SK-N-SH treated with all-trans-retinoic acid at 6 μM for 48 hours (cell line): Measurements from ENCODE around the gene PALLD.

Source experiments
- ARNTL ChIP-seq: fragments of 450-650 bp; formaldehyde crosslinking; IDR thresholded peaks from 2 replicates; pipeline ENCODE4 v1.5.0; 2020; ENCODE audit warnings: low read depth, mild to moderate bottlenecking, moderate library complexity, borderline replicate concordance
- BACH2 ChIP-seq: fragments of 250-450 bp; sonication (Bioruptor Pico); IDR thresholded peaks from 2 replicates; pipeline ENCODE4 v1.9.0; 2021; ENCODE audit warnings: mild to moderate bottlenecking, borderline replicate concordance
- CREB5 ChIP-seq: fragments of 250-450 bp; sonication (Bioruptor Pico); IDR thresholded peaks from 2 replicates; pipeline ENCODE4 v1.5.1; 2020; ENCODE audit warnings: low read depth, mild to moderate bottlenecking, moderate library complexity
- CSDC2 ChIP-seq: fragments of 250-450 bp; sonication (Bioruptor Pico); IDR thresholded peaks from 2 replicates; pipeline ENCODE4 v1.5.0; 2020; ENCODE audit warnings: mild to moderate bottlenecking, moderate library complexity
- GLIS3 ChIP-seq: fragments of 250-450 bp; sonication (Bioruptor Pico); IDR thresholded peaks from 2 replicates; pipeline ENCODE4 v1.5.0; 2020; ENCODE audit warnings: mild to moderate bottlenecking, moderate library complexity
- ISL1 ChIP-seq: fragments of 250-450 bp; sonication (Bioruptor Pico); IDR thresholded peaks from 2 replicates; pipeline ENCODE4 v2.1.2; 2022; ENCODE audit warnings: mild to moderate bottlenecking, moderate library complexity
- PATZ1 ChIP-seq: fragments of 250-450 bp; sonication (Bioruptor Pico); IDR thresholded peaks from 2 replicates; pipeline ENCODE4 v1.8.0; 2020; ENCODE audit warnings: mild to moderate bottlenecking, moderate library complexity, borderline replicate concordance
- POU6F1 ChIP-seq: fragments of 250-450 bp; sonication (Bioruptor Pico); IDR thresholded peaks from 2 replicates; pipeline ENCODE4 v1.8.0; 2021; ENCODE audit warnings: low read depth, mild to moderate bottlenecking, moderate library complexity, borderline replicate concordance
- PPARA ChIP-seq: fragments of 250-450 bp; sonication (Bioruptor Pico); IDR thresholded peaks from 2 replicates; pipeline ENCODE4 v1.5.0; 2020; ENCODE audit warnings: mild to moderate bottlenecking, borderline replicate concordance
- TOX ChIP-seq: fragments of 250-450 bp; sonication (Bioruptor Pico); IDR thresholded peaks from 2 replicates; pipeline ENCODE4 v1.8.0; 2021; ENCODE audit warnings: mild to moderate bottlenecking, moderate library complexity, borderline replicate concordance
- ZFP30 ChIP-seq: fragments of 450-650 bp; formaldehyde crosslinking; IDR thresholded peaks from 2 replicates; pipeline ENCODE4 v1.5.0; 2022; ENCODE audit warnings: mild to moderate bottlenecking, moderate library complexity
- TF ChIP-seq, protein P1 (sequence below): fragments of 250-450 bp; sonication (Bioruptor Pico); IDR thresholded peaks from 2 replicates; pipeline ENCODE4 v1.5.1; 2021; ENCODE audit warnings: mild to moderate bottlenecking, moderate library complexity

DNA sequence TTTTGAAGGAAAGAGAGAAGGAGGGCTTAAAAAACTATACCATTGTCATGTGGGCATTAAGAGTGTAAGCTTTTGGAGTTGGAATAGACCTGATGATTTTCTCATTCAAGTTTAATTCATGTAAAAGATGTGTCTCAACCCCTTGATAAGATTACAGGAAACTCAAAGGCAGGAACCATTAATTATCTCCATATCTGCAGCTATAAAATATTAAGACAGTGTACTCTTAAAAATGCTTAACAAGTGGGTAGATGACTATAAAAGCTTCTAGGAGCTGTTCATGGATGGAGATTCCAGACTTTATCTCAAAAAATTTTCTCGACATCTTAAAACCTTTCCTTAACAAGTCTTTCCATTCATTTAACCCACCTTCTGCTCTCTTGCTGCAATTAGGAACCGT lies 208.3 kb downstream of the PALLD start:
- TF ChIP-seq ZFP30 (CRISPR knock-in tag), result no peak
- TF ChIP-seq ISL1, result no peak
- TF ChIP-seq PPARA (CRISPR knock-in tag), result no peak
- no peak for TF ChIP-seq PATZ1
- no peak for TF ChIP-seq GLIS3
- no peak for TF ChIP-seq CSDC2 (CRISPR knock-in tag)
- no peak for TF ChIP-seq POU6F1
- TF ChIP-seq, protein P1, sequence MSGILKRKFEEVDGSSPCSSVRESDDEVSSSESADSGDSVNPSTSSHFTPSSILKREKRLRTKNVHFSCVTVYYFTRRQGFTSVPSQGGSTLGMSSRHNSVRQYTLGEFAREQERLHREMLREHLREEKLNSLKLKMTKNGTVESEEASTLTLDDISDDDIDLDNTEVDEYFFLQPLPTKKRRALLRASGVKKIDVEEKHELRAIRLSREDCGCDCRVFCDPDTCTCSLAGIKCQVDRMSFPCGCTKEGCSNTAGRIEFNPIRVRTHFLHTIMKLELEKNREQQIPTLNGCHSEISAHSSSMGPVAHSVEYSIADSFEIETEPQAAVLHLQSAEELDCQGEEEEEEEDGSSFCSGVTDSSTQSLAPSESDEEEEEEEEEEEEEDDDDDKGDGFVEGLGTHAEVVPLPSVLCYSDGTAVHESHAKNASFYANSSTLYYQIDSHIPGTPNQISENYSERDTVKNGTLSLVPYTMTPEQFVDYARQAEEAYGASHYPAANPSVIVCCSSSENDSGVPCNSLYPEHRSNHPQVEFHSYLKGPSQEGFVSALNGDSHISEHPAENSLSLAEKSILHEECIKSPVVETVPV (CRISPR knock-in tag), result no peak
- TF ChIP-seq TOX, result no peak
- TF ChIP-seq ARNTL (CRISPR knock-in tag), result no peak
- no peak for TF ChIP-seq BACH2 (CRISPR knock-in tag)
- no peak for TF ChIP-seq CREB5 (CRISPR knock-in tag)
